SH-SY5Y (cell line): ENCODE measurements around the gene INPP1.
A peak's percentile ranks its signal among the peaks of the same experiment; 100 is the strongest.

ENCODE experiments used
- GATA2 ChIP-seq: IDR thresholded peaks from 2 replicates; pipeline ENCODE4 v1.6.1; 2011; ENCODE audit warnings: mild to moderate bottlenecking, low read depth, low read length
- GATA3 ChIP-seq: IDR thresholded peaks from 2 replicates; pipeline ENCODE4 v1.6.1; 2011; ENCODE audit warnings: low read depth, mild to moderate bottlenecking, low read length, moderate library complexity

- TF ChIP-seq GATA2 (peak; percentile 90), GATA3 (peak; percentile 54)
These were observed 9.5 kb downstream of the INPP1 start for GRCh38 chr2:190352668-190353536.
